Ishikawa (cell line): ENCODE results near the gene RPTOR.

Source experiments
- EP300 ChIP-seq: IDR thresholded peaks from 2 replicates; pipeline ENCODE4 v1.6.1; 2012; ENCODE audit warnings: borderline replicate concordance
- RAD21 ChIP-seq: IDR thresholded peaks from 2 replicates; pipeline ENCODE4 v1.6.1; 2012; ENCODE audit warnings: low read depth
- TAF1 ChIP-seq: IDR thresholded peaks from 2 replicates; pipeline ENCODE4 v1.6.1; 2012; ENCODE audit warnings: low read depth, mild to moderate bottlenecking
- TCF12 ChIP-seq: IDR thresholded peaks from 2 replicates; pipeline ENCODE4 v1.6.1; 2012; ENCODE audit warnings: low read depth
- YY1 ChIP-seq: IDR thresholded peaks from 2 replicates; pipeline ENCODE4 v1.6.1; 2012; ENCODE audit warnings: low read depth
- TF ChIP-seq, protein P1 (sequence below): IDR thresholded peaks from 2 replicates; pipeline ENCODE4 v1.6.1; 2012; ENCODE audit warnings: low read depth, mild to moderate bottlenecking

DNA sequence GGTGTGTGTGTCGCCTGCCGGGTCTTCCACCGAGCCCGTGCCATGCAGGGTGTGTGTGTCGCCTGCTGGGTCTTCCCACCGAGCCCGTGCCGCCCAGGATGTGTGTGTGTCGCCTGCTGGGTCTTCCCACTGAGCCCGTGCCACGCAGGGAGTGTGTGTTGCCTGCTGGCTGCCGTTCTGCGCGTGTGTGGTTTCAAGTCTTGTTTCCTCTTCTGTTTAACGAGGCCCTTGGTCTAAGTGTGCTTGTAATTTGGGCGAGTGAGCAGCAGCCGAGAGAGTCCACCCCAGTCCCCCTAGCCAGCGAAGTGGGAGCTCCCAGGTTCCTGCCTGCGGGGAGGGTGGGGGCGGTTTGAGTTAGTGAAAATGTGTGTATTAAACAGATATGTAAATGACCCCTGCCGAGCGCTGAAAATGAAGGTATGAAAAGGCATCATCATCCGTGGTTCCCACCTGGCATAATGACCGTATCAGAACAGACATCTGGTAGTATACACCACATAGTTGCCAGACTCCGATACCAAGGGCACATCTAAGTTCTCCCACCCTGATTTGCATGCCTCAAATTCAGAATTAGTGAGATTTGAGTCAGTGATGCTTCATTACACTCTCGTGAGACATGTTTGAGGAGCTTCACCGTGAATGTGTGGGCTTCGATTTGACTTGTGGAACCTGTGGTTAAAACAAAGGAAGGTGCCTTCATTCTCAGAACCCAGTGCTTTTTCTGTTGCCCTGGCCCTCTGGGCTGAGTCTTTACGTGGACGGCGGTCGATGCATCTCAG, 332.5 kb downstream of the RPTOR start:
- no peak for TF ChIP-seq TCF12
- no peak for TF ChIP-seq RAD21
- no peak for TF ChIP-seq YY1
- no peak for TF ChIP-seq EP300
- TF ChIP-seq, protein P1, sequence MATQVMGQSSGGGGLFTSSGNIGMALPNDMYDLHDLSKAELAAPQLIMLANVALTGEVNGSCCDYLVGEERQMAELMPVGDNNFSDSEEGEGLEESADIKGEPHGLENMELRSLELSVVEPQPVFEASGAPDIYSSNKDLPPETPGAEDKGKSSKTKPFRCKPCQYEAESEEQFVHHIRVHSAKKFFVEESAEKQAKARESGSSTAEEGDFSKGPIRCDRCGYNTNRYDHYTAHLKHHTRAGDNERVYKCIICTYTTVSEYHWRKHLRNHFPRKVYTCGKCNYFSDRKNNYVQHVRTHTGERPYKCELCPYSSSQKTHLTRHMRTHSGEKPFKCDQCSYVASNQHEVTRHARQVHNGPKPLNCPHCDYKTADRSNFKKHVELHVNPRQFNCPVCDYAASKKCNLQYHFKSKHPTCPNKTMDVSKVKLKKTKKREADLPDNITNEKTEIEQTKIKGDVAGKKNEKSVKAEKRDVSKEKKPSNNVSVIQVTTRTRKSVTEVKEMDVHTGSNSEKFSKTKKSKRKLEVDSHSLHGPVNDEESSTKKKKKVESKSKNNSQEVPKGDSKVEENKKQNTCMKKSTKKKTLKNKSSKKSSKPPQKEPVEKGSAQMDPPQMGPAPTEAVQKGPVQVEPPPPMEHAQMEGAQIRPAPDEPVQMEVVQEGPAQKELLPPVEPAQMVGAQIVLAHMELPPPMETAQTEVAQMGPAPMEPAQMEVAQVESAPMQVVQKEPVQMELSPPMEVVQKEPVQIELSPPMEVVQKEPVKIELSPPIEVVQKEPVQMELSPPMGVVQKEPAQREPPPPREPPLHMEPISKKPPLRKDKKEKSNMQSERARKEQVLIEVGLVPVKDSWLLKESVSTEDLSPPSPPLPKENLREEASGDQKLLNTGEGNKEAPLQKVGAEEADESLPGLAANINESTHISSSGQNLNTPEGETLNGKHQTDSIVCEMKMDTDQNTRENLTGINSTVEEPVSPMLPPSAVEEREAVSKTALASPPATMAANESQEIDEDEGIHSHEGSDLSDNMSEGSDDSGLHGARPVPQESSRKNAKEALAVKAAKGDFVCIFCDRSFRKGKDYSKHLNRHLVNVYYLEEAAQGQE = no peak
- no peak for TF ChIP-seq TAF1
